HepG2 (cell line): ENCODE data around the gene GCLC. TPM values are rescaled to one million over a fixed set of nuclear protein-coding genes. Genes with fewer than 3 reads are reported as not detected.

Source experiments
- DNMT3B ChIP-seq: conservative IDR thresholded peaks from 2 replicates; pipeline ENCODE4 v1.6.1; 2016; ENCODE audit warnings: missing biosample characterization, control low read depth
- ERF ChIP-seq: IDR thresholded peaks from 2 replicates; pipeline ENCODE4 v1.6.1; 2018; ENCODE audit warnings: missing biosample characterization, missing genetic modification reagents
- FOXA3 ChIP-seq: IDR thresholded peaks from 2 replicates; pipeline ENCODE4 v1.6.1; 2016; ENCODE audit warnings: missing genetic modification reagents, missing compliant biosample characterization
- HOXA5 ChIP-seq: sonication (generic); formaldehyde crosslinking; IDR thresholded peaks from 2 replicates; pipeline ENCODE4 v1.4.0; 2020; ENCODE audit warnings: missing genetic modification reagents
- MXD4 ChIP-seq: IDR thresholded peaks from 2 replicates; pipeline ENCODE4 v1.6.1; 2016; ENCODE audit warnings: mild to moderate bottlenecking, missing biosample characterization, missing genetic modification reagents
- MZF1 ChIP-seq: sonication (generic); formaldehyde crosslinking; IDR thresholded peaks from 2 replicates; pipeline ENCODE4 v1.8.1; 2023; ENCODE audit warnings: mild to moderate bottlenecking, missing genetic modification reagents, borderline replicate concordance
- RAD21 ChIP-seq: fragments of 450-650 bp; formaldehyde crosslinking; IDR thresholded peaks from 2 replicates; pipeline ENCODE4 v1.5.0; 2020; ENCODE audit warnings: mild to moderate bottlenecking
- SP140L ChIP-seq: sonication (generic); formaldehyde crosslinking; IDR thresholded peaks from 2 replicates; pipeline ENCODE4 v1.4.0; 2020; ENCODE audit warnings: missing genetic modification reagents, borderline replicate concordance
- STAG1 ChIP-seq: sonication (generic); formaldehyde crosslinking; IDR thresholded peaks from 2 replicates; pipeline ENCODE4 v1.4.0; 2020; ENCODE audit warnings: missing genetic modification reagents
- THAP11 ChIP-seq: IDR thresholded peaks from 2 replicates; pipeline ENCODE4 v1.6.1; 2016; ENCODE audit warnings: missing biosample characterization, missing genetic modification reagents
- ZBTB21 ChIP-seq: sonication (generic); formaldehyde crosslinking; IDR thresholded peaks from 2 replicates; pipeline ENCODE4 v1.4.0; 2020; ENCODE audit warnings: missing genetic modification reagents
- ZNF557 ChIP-seq: sonication (generic); formaldehyde crosslinking; IDR thresholded peaks from 2 replicates; pipeline ENCODE4 v1.4.0; 2020; ENCODE audit warnings: missing genetic modification reagents
- polyA plus RNA-seq, 8 experiments: library from polyadenylated mRNA; depleted of rRNA in 3 of 8; stranded (reverse) in 7 of 8; unstranded in 1 of 8; fragments of >200 nt; fragmentation: Illumina TruSeq in 4 of 8; extraction: Trizol in 4 of 8; gene quantifications; 2 replicates each; pipeline versions ENCODE4 v1.2.1 to v1.2.3, GENCODE V29; 2011 to 2016; ENCODE audit warnings: low read depth in 4 of 8, missing spikeins in 1 of 8, mixed read lengths in 1 of 8; ENCODE audit not compliant: insufficient read depth in 1 of 8
- total RNA-seq, 5 experiments: library from RNA; depleted of rRNA; stranded (reverse); fragments of >200 nt; fragmentation: Illumina TruSeq; extraction: Trizol; gene quantifications; 2 replicates each; pipeline ENCODE4 v1.2.3, GENCODE V29; 2016; ENCODE audit warnings: low read depth in 1 of 5
- TF ChIP-seq, protein P1 (sequence below): sonication (generic); formaldehyde crosslinking; IDR thresholded peaks from one replicate; pipeline ENCODE4 v1.5.1; 2020; ENCODE audit warnings: mild to moderate bottlenecking, missing genetic modification reagents; ENCODE audit errors: not compliant biosample characterization
- TF ChIP-seq, protein P2 (sequence below): sonication (generic); formaldehyde crosslinking; IDR thresholded peaks from 2 replicates; pipeline ENCODE4 v1.5.0; 2020; ENCODE audit warnings: mild to moderate bottlenecking, missing genetic modification reagents, moderate library complexity

GCLC gene
- total and polyA plus RNA-seq, 2 of the 13 experiments (the other 11 are each of a cell fraction or from before 2014, with no cell fraction given) = 35.3 to 84.6 TPM

- TF ChIP-seq RAD21 = peak; percentile 86
- no peak for TF ChIP-seq MZF1 (CRISPR knock-in tag)
- TF ChIP-seq ZNF557 (CRISPR knock-in tag) = peak; percentile 72; the same call in 1 of the 2 replicates
- TF ChIP-seq, protein P1, sequence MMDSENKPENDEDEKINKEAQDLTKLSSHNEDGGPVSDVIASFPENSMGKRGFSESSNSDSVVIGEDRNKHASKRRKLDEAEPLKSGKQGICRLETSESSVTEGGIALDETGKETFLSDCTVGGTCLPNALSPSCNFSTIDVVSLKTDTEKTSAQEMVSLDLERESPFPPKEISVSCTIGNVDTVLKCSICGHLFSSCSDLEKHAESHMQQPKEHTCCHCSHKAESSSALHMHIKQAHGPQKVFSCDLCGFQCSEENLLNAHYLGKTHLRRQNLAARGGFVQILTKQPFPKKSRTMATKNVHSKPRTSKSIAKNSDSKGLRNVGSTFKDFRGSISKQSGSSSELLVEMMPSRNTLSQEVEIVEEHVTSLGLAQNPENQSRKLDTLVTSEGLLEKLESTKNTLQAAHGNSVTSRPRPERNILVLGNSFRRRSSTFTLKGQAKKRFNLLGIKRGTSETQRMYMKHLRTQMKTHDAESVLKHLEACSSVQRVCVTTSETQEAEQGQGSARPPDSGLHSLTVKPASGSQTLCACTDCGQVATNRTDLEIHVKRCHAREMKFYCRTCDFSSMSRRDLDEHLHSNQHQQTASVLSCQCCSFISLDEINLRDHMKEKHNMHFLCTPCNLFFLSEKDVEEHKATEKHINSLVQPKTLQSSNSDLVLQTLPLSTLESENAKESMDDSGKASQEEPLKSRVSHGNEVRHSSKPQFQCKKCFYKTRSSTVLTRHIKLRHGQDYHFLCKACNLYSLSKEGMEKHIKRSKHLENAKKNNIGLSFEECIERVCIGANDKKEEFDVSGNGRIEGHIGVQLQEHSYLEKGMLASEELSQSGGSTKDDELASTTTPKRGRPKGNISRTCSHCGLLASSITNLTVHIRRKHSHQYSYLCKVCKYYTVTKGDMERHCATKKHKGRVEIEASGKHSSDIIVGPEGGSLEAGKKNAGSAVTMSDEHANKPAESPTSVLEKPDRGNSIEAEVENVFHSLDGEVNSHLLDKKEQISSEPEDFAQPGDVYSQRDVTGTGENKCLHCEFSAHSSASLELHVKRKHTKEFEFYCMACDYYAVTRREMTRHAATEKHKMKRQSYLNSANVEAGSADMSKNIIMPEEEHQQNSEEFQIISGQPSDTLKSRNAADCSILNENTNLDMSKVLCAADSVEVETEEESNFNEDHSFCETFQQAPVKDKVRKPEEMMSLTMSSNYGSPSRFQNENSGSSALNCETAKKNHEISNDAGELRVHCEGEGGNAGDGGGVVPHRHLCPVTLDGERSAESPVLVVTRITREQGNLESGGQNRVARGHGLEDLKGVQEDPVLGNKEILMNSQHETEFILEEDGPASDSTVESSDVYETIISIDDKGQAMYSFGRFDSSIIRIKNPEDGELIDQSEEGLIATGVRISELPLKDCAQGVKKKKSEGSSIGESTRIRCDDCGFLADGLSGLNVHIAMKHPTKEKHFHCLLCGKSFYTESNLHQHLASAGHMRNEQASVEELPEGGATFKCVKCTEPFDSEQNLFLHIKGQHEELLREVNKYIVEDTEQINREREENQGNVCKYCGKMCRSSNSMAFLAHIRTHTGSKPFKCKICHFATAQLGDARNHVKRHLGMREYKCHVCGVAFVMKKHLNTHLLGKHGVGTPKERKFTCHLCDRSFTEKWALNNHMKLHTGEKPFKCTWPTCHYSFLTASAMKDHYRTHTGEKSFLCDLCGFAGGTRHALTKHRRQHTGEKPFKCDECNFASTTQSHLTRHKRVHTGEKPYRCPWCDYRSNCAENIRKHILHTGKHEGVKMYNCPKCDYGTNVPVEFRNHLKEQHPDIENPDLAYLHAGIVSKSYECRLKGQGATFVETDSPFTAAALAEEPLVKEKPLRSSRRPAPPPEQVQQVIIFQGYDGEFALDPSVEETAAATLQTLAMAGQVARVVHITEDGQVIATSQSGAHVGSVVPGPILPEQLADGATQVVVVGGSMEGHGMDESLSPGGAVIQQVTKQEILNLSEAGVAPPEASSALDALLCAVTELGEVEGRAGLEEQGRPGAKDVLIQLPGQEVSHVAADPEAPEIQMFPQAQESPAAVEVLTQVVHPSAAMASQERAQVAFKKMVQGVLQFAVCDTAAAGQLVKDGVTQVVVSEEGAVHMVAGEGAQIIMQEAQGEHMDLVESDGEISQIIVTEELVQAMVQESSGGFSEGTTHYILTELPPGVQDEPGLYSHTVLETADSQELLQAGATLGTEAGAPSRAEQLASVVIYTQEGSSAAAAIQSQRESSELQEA (CRISPR knock-in tag) = no peak
- TF ChIP-seq STAG1 (CRISPR knock-in tag) = peak; percentile 98
- TF ChIP-seq, protein P2, sequence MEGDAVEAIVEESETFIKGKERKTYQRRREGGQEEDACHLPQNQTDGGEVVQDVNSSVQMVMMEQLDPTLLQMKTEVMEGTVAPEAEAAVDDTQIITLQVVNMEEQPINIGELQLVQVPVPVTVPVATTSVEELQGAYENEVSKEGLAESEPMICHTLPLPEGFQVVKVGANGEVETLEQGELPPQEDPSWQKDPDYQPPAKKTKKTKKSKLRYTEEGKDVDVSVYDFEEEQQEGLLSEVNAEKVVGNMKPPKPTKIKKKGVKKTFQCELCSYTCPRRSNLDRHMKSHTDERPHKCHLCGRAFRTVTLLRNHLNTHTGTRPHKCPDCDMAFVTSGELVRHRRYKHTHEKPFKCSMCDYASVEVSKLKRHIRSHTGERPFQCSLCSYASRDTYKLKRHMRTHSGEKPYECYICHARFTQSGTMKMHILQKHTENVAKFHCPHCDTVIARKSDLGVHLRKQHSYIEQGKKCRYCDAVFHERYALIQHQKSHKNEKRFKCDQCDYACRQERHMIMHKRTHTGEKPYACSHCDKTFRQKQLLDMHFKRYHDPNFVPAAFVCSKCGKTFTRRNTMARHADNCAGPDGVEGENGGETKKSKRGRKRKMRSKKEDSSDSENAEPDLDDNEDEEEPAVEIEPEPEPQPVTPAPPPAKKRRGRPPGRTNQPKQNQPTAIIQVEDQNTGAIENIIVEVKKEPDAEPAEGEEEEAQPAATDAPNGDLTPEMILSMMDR (CRISPR knock-in tag) = peak; percentile 87
- TF ChIP-seq ERF (CRISPR knock-in tag) = 0 out of 2 replicates have a peak, but pooled peaks have one; percentile 22
- TF ChIP-seq DNMT3B (CRISPR knock-in tag) = no peak
- 0 out of 2 replicates have a peak, but pooled peaks have one; percentile 39 for TF ChIP-seq THAP11 (CRISPR knock-in tag)
- TF ChIP-seq FOXA3 (CRISPR knock-in tag) = 0 out of 2 replicates have a peak, but pooled peaks have one; percentile 12
- TF ChIP-seq SP140L (CRISPR knock-in tag) = 0 out of 2 replicates have a peak, but pooled peaks have one; percentile 54
- TF ChIP-seq ZBTB21 (CRISPR knock-in tag) = no peak
- 0 out of 2 replicates have a peak, but pooled peaks have one; percentile 30 for TF ChIP-seq HOXA5 (CRISPR knock-in tag)
- TF ChIP-seq MXD4 (CRISPR knock-in tag) = peak; percentile 64; the same call in 1 of the 2 replicates
Observed at GRCh38 chr6:53484476-53485280, 60.2 kb downstream of the GCLC start (continued).
